ENCODE measurements around the gene LAG3.

Gene LAG3

DNA sequence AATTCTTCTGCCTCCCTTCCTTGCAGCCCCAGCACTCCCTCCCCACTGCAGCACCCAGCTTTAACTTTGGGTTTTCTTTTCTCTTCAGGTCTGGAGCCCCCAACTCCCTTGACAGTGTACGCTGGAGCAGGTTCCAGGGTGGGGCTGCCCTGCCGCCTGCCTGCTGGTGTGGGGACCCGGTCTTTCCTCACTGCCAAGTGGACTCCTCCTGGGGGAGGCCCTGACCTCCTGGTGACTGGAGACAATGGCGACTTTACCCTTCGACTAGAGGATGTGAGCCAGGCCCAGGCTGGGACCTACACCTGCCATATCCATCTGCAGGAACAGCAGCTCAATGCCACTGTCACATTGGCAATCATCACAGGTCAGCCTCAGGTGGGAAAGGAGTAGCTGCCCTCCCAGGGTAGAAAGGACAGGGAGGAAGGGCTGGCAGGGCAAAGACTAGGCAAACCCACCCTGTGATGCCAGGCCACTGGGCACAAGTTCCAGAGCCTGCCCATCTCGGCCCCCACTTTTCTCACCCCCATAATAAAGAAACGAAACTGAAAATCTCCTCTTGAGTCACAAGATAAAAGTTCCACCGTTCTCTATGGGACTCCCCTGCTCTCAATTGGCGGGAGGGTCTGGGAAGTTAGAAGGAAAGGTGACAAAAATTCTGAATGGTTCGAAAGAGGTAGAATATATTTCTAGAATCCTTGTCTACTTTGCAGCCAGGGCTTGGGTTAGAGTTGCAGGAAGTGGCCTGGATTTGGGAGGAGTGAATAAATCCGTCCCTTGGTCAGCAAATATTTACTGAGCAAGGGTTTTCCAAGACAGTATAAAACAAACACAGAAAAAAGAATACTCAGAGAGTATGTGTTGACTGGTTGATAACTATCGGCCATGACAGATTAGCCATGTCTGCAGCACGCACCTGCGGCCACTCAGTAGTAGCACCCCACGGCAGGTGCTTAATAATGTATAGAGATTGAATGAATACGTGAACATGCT is 3.2 kb downstream of the LAG3 start:
- in situ Hi-C loops (cut with MboI; ENCODE audit: low pct_unique_long_range_greater_than_20kb, low sequenced_read_pairs, unreplicated experiment), result no loop called here
- TF ChIP-seq, protein P1, sequence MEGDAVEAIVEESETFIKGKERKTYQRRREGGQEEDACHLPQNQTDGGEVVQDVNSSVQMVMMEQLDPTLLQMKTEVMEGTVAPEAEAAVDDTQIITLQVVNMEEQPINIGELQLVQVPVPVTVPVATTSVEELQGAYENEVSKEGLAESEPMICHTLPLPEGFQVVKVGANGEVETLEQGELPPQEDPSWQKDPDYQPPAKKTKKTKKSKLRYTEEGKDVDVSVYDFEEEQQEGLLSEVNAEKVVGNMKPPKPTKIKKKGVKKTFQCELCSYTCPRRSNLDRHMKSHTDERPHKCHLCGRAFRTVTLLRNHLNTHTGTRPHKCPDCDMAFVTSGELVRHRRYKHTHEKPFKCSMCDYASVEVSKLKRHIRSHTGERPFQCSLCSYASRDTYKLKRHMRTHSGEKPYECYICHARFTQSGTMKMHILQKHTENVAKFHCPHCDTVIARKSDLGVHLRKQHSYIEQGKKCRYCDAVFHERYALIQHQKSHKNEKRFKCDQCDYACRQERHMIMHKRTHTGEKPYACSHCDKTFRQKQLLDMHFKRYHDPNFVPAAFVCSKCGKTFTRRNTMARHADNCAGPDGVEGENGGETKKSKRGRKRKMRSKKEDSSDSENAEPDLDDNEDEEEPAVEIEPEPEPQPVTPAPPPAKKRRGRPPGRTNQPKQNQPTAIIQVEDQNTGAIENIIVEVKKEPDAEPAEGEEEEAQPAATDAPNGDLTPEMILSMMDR (IDR thresholded peaks at IDR 0.05; ENCODE audit: extremely low read depth, insufficient read depth, missing control alignments), result no peak
- no peak for DNase-seq (ENCODE audit: low spot score)

GRCh38 chr12:6777386-6777785 is 5.1 kb downstream of the LAG3 start:
- in situ Hi-C loops (cut with MboI; ENCODE audit: low pct_unique_long_range_greater_than_20kb, low sequenced_read_pairs, unreplicated experiment), result no loop called here
- TF ChIP-seq, protein P1 (IDR thresholded peaks at IDR 0.05; ENCODE audit: extremely low read depth, insufficient read depth, missing control alignments), result no peak

GRCh38 chr12:6778217-6778573 is 5.9 kb downstream of the LAG3 start:
- TF ChIP-seq, protein P1 (IDR thresholded peaks at IDR 0.05; ENCODE audit: extremely low read depth, insufficient read depth, missing control alignments), result no peak
- in situ Hi-C loops (cut with MboI; ENCODE audit: low pct_unique_long_range_greater_than_20kb, low sequenced_read_pairs, unreplicated experiment), result no loop called here
- no peak for DNase-seq (ENCODE audit: low spot score)

More at GRCh38 chr12:6777386-6777785, 5.1 kb downstream of the LAG3 start:
- no peak for DNase-seq (ENCODE audit: low spot score)

DNA sequence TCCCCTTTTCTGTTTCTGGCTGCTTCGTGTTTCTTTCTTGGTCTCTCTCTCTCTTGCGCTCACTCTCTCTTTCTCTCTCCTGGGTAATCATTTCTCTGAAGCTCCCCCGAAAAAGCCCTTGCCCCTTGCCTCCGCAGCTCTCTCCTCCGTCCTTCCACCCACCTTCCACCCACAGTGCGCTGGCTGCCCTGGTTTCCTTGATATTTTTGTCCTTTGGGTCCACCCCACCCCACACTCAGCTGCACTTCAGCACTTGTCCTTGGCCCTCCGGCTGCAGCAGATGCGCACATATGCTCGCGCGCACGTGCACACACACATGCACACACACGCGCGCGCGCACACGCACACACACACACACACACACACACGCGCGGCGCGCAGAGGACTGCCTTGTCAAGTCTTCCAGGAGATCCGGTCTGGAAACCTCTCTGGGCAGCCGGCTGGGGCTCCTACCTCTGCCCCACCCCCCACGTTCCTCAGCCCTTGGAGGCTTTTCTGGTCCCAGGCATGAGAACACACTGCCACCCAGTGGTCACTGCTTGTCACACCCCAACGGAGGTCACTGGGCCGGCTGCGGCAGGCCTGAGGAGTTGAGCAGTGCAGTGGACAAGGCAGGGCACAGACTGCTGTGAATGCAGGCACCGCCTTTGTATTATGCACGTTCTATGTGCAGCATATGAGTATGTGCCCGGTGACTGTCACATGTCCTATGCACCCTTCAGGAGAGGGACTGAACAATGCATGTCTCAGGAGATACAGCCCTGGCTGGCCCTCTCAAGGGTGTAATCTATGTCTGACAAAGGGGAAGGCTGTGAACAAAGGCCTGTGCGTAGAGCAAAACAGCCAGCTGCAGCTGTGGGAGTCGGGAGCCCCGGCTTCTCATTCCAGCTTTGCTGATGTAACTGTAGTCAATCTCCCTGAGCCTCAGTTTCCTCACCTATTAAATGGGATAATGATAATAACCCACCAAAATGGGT is 6.5 kb downstream of the LAG3 start:
- in situ Hi-C loops (cut with MboI; ENCODE audit: low pct_unique_long_range_greater_than_20kb, low sequenced_read_pairs, unreplicated experiment), result no loop called here

GRCh38 chr12:6779708-6780432 is 7.5 kb downstream of the LAG3 start:
- no peak for DNase-seq (ENCODE audit: low spot score)
- in situ Hi-C loops (cut with MboI; ENCODE audit: low pct_unique_long_range_greater_than_20kb, low sequenced_read_pairs, unreplicated experiment), result no loop called here
- TF ChIP-seq, protein P1 (IDR thresholded peaks at IDR 0.05; ENCODE audit: extremely low read depth, insufficient read depth, missing control alignments), result no peak

More for the DNA sequence above, 6.5 kb downstream of the LAG3 start:
- TF ChIP-seq, protein P1 (IDR thresholded peaks at IDR 0.05; ENCODE audit: extremely low read depth, insufficient read depth, missing control alignments), result peak; percentile 97
- DNase-seq (ENCODE audit: low spot score), result peak; percentile 86

DNA sequence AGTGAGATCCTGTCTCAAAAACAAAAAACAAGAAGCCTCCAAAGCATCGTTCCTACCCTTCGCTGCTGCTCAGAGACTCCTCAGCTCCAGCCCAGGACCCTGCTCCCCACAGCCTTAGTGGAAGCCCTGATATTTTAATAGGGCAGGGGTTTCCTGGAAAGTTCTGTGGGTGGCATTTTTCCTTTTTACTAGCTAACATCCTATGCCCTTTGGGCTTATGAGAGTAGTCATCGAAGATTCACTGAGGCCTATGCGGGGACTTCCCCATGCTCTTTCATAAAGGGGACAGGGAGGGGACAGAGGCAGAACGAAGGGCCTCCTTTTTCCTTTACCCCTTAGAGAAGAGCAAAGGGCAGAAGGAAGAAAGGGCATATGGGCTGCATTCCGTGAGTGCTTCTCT is 8.3 kb downstream of the LAG3 start:
- no peak for DNase-seq (ENCODE audit: low spot score)
- in situ Hi-C loops (cut with MboI; ENCODE audit: low pct_unique_long_range_greater_than_20kb, low sequenced_read_pairs, unreplicated experiment), result no loop called here
- TF ChIP-seq, protein P1 (IDR thresholded peaks at IDR 0.05; ENCODE audit: extremely low read depth, insufficient read depth, missing control alignments), result no peak

All from GM13977 (cell line).